ENCODE results near the gene PPFIA3.

GRCh38 chr19:49091391-49092038, 27.8 kb upstream of the PPFIA3 start:
- TF ChIP-seq, protein P1, sequence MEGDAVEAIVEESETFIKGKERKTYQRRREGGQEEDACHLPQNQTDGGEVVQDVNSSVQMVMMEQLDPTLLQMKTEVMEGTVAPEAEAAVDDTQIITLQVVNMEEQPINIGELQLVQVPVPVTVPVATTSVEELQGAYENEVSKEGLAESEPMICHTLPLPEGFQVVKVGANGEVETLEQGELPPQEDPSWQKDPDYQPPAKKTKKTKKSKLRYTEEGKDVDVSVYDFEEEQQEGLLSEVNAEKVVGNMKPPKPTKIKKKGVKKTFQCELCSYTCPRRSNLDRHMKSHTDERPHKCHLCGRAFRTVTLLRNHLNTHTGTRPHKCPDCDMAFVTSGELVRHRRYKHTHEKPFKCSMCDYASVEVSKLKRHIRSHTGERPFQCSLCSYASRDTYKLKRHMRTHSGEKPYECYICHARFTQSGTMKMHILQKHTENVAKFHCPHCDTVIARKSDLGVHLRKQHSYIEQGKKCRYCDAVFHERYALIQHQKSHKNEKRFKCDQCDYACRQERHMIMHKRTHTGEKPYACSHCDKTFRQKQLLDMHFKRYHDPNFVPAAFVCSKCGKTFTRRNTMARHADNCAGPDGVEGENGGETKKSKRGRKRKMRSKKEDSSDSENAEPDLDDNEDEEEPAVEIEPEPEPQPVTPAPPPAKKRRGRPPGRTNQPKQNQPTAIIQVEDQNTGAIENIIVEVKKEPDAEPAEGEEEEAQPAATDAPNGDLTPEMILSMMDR (IDR thresholded peaks at IDR 0.05): no peak
- TF ChIP-seq POLR2A (IDR thresholded peaks at IDR 0.05): no peak

Data from esophagus squamous epithelium (tissue), 4 donors.